ENCODE data around the gene AADACL4.

AADACL4 gene

DNA sequence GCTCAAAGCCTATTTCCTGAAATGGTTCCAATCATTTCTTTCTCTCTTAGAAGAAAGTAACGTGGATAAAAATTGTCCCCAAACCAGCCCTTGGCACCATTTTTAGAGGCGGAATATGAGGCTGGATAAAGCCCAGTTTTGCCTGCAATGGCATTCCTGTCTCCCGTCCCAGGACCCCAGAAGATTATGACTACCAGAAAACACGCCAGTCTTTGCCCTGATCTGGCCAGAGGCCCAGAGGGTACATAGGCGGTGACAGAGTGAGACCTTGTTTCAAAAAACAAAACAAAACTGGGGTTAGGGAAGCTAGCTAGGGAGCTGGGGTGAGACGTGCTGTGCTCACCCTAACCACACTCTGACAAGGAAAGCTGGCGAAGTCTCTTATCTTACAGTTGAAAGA, at the start of gene AADACL4:
TSS of gene AADACL4 (plus strand) at position 301 of the 400 bp plus-strand sequence. CDS start 462 bp downstream, outside the sequence.
- DNase-seq, result no peak

- no peak for DNase-seq
Measured at GRCh38 chr1:12594490-12594889, 49.4 kb upstream of the AADACL4 start.

DNA sequence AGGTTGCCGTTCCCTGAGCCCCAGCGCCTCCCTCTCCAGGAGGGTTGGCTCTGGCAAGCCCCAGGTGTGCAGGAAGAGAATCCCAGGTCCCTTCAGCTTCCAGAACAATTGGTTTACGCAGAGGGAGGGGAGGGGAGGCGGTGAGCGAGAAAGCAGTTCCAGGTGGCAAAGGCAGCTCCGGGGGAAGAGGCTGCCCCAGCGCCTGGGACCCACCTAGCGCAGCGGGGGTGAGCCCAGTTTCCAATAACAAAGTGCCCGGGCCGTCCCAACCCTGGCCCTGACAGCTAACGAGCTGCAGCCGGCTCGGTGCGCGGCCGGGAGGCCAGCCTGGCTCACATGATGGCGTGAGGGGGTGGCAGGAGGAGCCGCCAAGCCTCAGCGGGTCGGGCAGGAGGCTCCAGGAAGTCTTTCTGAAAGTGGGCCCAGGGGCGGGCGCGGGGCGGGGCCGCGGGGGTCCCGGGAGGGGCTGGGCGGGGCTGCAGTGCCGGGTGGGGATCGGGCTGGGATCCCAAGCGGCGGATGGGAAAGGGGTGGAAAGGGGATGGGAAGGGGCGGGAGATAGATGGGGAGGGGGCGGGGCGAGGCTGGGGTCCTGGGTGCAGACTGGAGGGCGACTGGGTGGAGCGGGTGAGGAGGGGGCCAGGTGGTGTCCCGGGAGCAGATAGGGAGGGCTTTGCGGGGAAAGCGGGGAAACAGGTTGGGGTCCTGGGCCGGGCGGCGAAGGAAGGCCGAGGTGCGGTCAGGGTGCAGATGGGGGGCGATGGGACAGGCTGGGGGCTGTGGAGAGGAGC, 48.7 kb upstream of the AADACL4 start:
- DNase-seq, result peak; percentile 77

GRCh38 chr1:12595757-12596006, 48.2 kb upstream of the AADACL4 start:
- DNase-seq, result no peak

DNA sequence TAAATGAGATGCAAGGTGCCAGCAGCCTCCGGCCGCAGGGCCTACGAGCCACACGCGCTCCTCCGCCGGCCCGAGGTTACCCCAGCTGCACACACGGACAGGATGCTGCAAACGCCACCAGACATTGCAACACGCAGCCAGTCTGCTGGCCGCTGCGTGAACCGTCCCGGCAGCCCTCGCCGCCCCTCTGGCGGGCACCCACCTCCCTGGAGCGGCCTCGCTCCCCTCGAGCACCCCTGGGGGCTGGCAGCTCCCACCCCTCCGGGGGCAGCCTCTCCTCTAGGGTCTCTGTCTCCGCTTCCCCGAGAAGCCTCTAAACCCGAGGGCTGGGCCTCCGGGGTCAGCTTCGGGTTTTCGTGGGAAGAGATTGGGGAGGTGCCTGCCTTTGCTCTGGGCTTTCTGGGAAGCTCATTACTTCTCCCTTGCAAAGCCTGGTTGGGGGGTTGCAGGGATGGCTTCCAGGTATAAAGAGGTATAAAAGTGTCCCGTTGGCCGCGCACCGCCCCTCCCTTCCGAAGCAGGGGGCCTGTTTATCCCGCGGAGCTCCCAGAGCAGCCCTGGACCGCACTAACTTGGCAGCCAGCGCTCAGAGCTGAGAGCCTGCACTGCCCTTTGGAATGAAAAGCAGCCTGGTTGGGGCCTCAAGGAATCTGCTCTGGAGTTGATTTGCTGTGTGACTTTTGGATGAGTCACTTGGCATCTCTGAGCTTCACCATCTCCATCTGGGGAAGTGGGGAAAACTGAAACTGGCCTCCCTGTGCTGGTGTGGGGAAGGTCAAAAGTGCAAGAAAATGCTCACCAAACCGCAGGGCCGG, 47.7 kb upstream of the AADACL4 start:
- DNase-seq, result peak; percentile 68

DNA sequence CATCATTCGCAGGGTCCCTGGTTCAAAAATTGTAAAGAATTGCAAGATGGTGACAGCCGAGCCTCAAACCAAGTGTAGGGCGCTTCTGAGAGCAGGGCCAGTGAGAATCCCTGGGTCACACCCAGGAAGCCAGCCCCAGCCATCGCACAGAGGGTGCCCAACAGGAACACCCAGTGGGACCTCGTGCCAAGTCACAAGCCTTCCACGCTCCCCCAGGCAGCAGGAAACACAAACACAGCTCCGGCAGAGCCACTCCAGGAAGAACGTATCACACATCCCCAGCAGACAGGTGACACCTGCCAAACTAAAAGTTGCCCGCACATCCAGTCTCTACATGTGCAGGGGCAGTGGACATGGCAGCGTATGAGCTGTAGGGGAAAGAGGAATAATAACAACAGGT, 46.1 kb upstream of the AADACL4 start:
- no peak for DNase-seq

GRCh38 chr1:12598974-12599373, 44.9 kb upstream of the AADACL4 start:
- DNase-seq, result no peak

DNA sequence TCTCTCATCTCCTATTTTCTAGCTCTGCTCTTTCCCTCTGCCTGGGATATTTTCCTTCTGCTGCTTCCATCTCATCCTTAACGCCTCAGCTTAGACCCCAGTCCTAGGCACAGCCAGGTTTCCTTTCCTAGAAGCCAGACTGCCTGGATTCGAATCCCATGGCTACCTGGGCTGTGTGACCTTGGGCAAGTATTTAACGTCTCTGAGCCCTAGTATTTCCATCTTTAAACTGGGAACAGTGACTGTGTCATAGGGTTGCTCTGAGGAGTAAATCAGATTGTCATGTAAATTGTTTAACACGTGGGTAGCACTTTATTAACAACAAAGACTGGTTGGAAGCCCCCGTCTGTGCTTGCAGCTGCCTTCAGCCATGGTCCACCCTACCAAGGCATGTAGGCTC, 44.2 kb upstream of the AADACL4 start:
- no peak for DNase-seq

DNA sequence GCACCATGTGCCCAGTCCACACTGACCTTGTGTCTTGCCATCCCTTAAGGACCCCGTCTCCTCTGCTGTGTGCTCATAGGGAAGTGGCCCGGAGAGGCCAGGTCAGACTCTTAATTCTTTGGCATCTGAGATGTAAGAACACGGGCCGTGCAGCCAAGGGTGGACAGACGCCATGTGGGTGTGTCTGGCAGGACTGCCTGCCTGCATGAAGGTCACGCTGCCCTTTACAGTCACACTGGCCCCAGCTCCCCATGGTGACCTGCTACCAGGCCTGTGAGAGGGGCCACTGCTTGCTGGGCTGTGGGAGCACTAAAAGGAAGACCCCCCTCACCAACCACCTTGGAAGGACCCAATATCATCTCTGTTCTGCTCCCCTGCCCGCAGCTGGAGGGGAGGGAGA, 43.5 kb upstream of the AADACL4 start:
- DNase-seq, result no peak

GRCh38 chr1:12600880-12601633, 42.8 kb upstream of the AADACL4 start:
- DNase-seq, result no peak

GRCh38 chr1:12601700-12602658, 41.9 kb upstream of the AADACL4 start:
- DNase-seq, result no peak

- DNase-seq, result no peak
Measured at GRCh38 chr1:12602659-12603024, 41.2 kb upstream of the AADACL4 start.

GRCh38 chr1:12603224-12603623, 40.7 kb upstream of the AADACL4 start:
- DNase-seq, result no peak

- peak; percentile 49 for DNase-seq
Measured at GRCh38 chr1:12604114-12604874, 39.6 kb upstream of the AADACL4 start.

DNA sequence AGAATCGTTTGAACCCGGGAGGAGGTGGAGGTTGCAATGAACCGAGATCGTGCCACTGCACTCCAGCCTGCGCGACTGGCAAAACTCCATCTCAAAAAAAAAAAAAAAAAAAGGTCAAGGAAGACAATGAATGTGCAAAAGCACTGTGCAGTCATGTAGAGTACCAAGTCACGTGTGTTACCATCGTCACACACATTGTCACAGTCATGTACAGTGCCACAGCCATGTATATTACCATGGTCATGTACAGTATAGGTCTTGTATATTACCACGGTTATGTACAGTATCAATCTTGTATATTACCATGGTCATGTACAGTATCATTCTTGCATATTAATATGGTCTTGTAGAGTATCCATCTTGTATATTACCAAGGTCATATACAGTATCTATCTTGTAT, 38.9 kb upstream of the AADACL4 start:
- no peak for DNase-seq

DNA sequence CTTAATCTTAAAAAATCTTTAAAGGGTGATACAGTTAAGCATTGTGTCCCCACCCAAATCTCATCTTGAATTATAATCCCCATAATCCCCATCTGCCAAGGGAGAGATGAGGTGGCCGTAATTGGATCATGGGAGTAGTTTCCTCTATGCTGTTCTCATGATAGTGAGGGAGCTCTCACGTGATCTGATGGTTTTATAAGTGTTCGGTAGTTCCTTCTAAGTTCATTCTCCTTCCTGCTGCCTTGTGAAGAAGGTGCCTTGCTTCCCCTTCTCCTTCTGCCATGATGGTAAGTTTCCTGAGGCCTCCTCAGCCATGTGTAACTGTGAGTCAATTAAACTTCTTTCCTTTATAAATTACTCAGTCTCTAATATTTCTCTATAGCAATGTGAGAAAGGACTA, 36.6 kb upstream of the AADACL4 start:
- DNase-seq, result no peak

GRCh38 chr1:12608311-12608957, 35.5 kb upstream of the AADACL4 start:
- DNase-seq, result no peak

DNA sequence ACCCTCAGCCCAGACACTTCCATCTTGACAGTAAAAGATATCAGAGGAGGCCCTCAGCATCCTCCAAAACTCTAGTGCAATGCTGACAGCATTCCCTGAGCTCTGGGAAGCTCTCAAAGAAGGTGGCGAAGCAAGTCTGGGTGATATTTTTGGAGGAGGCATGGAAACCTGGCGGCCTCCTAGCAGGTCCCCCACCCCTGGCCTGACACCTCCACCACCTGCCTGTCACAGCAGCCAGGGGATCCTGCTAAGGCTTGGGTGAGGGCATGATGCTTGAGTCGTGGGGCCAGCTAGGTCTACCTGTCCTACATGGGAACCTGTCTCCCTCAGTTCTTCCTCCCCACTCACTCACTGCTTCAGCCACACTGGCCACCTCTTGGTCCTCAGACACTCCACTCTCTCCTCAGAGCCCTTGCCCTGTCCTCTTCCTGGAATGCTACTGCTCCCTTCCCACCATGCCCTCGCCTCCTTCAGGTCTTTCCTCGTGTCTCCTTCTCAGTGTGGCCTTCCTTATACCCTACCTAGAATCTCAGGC, 34.3 kb upstream of the AADACL4 start:
- DNase-seq, result no peak

- DNase-seq, result no peak
Measured at GRCh38 chr1:12610305-12610935, 33.5 kb upstream of the AADACL4 start.

- no peak for DNase-seq
Measured at GRCh38 chr1:12610941-12611340, 32.9 kb upstream of the AADACL4 start.

GRCh38 chr1:12613180-12613579, 30.7 kb upstream of the AADACL4 start:
- no peak for DNase-seq
